Body of pancreas (tissue), 4 donors: Measurements from ENCODE around the gene CRTAC1.

ENCODE experiments used
- POLR2A ChIP-seq, 3 donors: fragments of 450-650 bp; IDR thresholded peaks; one replicate each; pipeline ENCODE4 v1.6.1; 2016; ENCODE audit warnings: antibody characterized with exemption in 3 of 3, mild to moderate bottlenecking in 2 of 3
- TF ChIP-seq, protein P1 (sequence below), 7 experiments: fragments of 450-650 bp in 4 of 7; fragments of 200-600 bp in 3 of 7; sonication (generic) in 3 of 7; IDR thresholded peaks; one replicate each; pipeline ENCODE4 v1.5.1; 2016 to 2019; ENCODE audit warnings: antibody characterized with exemption in 7 of 7

DNA sequence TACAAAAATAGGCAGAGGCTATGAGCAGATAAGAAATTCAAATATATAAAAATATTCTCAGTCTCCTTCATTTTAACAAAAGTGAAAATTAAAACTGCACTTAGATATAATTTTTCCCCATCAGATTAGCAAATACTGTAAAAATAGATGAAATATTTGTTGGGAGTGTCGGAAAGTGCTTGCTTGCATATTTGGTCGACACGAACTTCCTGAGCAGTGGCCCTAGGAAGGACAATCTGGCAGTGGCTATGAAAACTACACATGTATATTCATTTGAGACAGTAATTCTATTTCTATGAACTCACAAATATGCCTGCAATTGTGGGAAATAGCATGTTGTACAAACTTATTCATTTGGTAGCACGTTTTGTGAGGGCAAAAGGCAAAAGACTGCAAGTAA, 99.4 kb downstream of the CRTAC1 start:
- TF ChIP-seq POLR2A (IDR thresholded peaks at IDR 0.05), result no peak
- TF ChIP-seq, protein P1, sequence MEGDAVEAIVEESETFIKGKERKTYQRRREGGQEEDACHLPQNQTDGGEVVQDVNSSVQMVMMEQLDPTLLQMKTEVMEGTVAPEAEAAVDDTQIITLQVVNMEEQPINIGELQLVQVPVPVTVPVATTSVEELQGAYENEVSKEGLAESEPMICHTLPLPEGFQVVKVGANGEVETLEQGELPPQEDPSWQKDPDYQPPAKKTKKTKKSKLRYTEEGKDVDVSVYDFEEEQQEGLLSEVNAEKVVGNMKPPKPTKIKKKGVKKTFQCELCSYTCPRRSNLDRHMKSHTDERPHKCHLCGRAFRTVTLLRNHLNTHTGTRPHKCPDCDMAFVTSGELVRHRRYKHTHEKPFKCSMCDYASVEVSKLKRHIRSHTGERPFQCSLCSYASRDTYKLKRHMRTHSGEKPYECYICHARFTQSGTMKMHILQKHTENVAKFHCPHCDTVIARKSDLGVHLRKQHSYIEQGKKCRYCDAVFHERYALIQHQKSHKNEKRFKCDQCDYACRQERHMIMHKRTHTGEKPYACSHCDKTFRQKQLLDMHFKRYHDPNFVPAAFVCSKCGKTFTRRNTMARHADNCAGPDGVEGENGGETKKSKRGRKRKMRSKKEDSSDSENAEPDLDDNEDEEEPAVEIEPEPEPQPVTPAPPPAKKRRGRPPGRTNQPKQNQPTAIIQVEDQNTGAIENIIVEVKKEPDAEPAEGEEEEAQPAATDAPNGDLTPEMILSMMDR (IDR thresholded peaks at IDR 0.05), result no peak
